Measurements from ENCODE around the gene STPG4. TPM values are rescaled to one million over a fixed set of nuclear protein-coding genes. Genes with fewer than 3 reads are reported as not detected.
A peak's percentile ranks its signal among the peaks of the same experiment; 100 is the strongest.

STPG4 gene
- total RNA-seq, 4 donors from 2014 or later = 0.30 to 2.6 (median 1.4) TPM; not detected in 1

DNA sequence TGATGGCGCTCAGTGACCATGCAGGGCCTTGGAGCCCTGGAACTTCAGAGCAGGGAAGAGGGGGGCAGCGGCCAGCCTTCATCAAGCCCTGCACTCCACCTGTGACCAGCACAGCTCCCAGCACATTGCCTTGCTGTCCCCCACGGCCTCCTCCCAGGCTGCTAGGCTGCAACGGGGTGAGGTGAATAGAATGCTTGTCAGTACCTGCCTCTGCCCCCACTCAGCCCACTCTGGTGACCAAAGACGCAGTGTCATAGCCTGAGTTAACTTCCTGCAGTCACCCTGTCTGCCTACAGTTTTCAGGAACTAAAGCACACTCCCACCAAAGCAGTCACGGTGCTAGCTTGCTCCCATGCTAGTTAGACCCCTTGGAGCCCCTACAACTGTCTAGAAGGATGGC is 72.1 kb downstream of the STPG4 start:
- WGBS, 2 donors = 82 to 95% methylated on average over 6 of the region's 6 CpGs

DNA sequence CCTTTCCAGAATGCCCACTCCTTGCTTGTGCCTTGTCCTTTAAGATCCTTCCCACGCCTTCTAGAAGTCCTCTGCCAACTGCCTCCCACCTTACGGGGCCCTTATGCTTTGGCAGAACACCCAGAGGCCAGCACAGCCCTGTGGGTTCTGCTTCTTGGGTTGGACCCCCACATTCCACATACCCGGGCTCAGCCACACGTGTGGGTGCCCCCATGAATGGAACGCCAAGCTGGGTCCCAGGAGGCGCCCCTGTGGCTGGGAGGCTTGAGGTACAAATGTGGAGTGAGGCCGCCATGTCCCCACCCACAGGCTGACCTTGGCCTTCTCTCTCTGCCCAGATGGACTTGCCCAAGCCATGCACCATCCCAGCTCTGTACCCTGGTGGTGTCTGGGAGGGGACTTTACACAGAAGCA is 74.2 kb downstream of the STPG4 start:
- Histone ChIP-seq H3K9me3 (no peaks in the 10 kb centered on the region), H3K4me3 (no peak overlapping the region), H3K27ac (peak overlapping the region in 3 of 4 donors; percentile 74 to 96 (median 89)), H3K36me3 (no peaks in the 10 kb centered on the region), H3K4me1 (peaks cover 3 to 86% (median 67%) of the 10 kb centered on the region in 4 donors), H3K27me3 (no peaks in the 10 kb centered on the region)
- 62% methylated on average over 7 of the region's 7 CpGs for WGBS, 2 donors
- TF ChIP-seq POLR2A (IDR thresholded peaks at IDR 0.05) = no peak
- TF ChIP-seq, protein P1, sequence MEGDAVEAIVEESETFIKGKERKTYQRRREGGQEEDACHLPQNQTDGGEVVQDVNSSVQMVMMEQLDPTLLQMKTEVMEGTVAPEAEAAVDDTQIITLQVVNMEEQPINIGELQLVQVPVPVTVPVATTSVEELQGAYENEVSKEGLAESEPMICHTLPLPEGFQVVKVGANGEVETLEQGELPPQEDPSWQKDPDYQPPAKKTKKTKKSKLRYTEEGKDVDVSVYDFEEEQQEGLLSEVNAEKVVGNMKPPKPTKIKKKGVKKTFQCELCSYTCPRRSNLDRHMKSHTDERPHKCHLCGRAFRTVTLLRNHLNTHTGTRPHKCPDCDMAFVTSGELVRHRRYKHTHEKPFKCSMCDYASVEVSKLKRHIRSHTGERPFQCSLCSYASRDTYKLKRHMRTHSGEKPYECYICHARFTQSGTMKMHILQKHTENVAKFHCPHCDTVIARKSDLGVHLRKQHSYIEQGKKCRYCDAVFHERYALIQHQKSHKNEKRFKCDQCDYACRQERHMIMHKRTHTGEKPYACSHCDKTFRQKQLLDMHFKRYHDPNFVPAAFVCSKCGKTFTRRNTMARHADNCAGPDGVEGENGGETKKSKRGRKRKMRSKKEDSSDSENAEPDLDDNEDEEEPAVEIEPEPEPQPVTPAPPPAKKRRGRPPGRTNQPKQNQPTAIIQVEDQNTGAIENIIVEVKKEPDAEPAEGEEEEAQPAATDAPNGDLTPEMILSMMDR (IDR thresholded peaks at IDR 0.05) = no peak
- peak in 1 of 2 donors; percentile 64 for TF ChIP-seq EP300 (IDR thresholded peaks at IDR 0.05)
- DNase-seq (ENCODE audit: low spot score in 2 of 2) = no peak

More for the DNA sequence above, 72.1 kb downstream of the STPG4 start:
- Histone ChIP-seq H3K4me1 (peaks cover 4 to 85% (median 62%) of the 10 kb centered on the region in 4 donors), H3K27me3 (no peaks in the 10 kb centered on the region), H3K27ac (peak overlapping the region in 2 of 4 donors; percentile 76 to 83), H3K36me3 (no peaks in the 10 kb centered on the region), H3K4me3 (no peak overlapping the region), H3K9me3 (no peaks in the 10 kb centered on the region)
- TF ChIP-seq, protein P1 (IDR thresholded peaks at IDR 0.05) = no peak
- TF ChIP-seq POLR2A (IDR thresholded peaks at IDR 0.05) (no peak), EP300 (IDR thresholded peaks at IDR 0.05) (no peak)
- DNase-seq (ENCODE audit: low spot score in 2 of 2) = no peak

DNA sequence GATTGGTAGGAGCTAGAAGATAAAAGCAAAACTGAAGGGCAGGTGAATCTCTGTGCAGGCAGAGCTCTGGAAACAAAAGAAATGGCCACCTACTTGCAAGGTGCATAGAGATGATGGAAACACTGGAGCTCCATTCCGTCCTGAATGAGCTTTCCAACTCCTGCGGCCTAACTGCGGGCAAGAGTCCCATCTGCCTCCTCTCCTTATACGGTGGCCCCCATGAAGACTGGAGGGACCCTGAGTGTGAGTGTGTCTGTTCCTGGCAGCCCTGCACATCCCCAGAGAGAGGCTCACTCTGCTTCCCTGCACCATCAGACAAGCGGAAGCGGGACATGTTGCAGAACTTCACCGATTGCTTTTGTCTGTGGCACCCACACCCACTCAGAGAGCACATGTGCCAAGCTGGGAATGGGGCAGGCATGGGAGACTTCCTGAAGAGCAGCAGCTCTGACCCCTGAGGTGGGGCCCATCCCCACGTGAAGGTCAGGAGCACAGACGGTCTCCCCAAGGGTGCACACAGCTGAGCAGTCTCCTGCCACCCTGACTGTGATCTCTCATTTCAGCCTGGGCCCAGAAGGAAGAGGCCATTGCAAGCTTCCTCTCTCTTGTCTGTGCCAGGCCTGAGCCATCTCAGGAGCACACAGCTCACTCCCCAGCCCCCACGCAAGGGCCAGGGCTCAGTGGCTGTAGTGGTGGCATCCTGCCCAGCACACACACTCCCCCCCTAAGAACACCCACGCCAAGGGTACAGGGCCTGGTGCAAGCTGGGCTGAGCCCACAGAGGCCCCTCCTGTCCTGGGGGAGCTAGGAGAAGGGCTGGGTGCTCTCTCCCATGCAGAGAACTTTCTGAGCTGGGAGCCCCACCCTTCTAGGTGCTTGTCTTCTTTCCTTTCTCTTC is 75.3 kb downstream of the STPG4 start:
- TF ChIP-seq EP300 (IDR thresholded peaks at IDR 0.05) (peak in 1 of 2 donors; percentile 69), POLR2A (IDR thresholded peaks at IDR 0.05) (no peak)
- no peak overlapping the region for H3K4me3 ChIP-seq
- peaks cover 8 to 86% (median 68%) of the 10 kb centered on the region in 4 donors for H3K4me1 ChIP-seq
- H3K36me3 ChIP-seq = no peaks in the 10 kb centered on the region
- H3K27me3 ChIP-seq = no peaks in the 10 kb centered on the region
- WGBS, 2 donors = 43 to 47% methylated on average over 9 to 11 of the region's 11 CpGs
- H3K9me3 ChIP-seq = no peaks in the 10 kb centered on the region
- peak overlapping the region; percentile 32 to 96 (median 82) for H3K27ac ChIP-seq
- DNase-seq (ENCODE audit: low spot score in 2 of 2) = no peak

DNA sequence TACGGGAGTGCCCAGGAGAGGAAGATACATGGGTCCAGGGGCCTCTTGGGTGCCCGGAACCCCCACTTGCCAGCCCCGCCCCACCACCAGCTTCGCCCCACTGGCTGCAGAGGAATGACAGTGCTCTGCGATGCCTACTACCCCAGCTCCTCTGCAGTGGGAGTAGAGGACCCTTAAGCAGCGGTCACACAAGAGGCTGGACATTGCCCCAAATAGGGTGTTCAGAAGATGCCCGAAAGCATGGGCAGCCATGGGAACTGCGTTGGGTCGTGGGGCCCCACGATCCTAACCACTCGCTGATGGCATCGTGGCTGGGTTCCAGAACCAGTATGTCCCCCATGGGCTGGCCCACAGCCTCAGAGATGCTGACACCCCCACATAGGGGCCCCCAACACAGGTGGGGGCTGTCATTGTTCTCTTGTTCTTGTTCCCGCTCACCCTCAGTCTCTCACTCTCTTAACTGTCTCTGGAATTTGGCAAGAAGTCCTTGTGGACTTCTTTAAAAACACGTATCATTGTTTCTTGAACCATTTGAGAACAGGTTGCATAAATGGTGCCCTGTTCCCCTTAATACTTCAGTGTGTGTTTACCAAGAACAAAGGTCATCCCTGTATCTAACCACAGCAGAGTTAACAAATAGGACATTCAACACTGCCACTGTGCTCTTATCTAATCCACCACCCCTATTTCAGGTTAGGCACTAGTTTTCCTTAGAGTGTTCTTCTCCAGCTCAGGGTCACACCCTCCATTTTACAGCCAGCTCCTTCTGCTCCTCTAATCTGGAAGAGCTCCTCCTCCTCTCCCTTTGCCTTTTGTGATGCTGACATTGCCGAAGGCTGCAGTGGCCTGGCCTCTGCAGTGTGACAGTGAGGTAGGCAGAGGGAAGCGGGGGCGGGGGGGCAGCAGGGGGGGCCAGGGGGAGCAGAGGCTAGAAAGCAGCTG is 76.3 kb downstream of the STPG4 start:
- Histone ChIP-seq H3K36me3 (peaks cover 0 to 7% (median 0%) of the 10 kb centered on the region in 3 donors), H3K4me1 (peaks cover 8 to 86% (median 68%) of the 10 kb centered on the region in 4 donors), H3K9me3 (no peaks in the 10 kb centered on the region), H3K4me3 (no peak overlapping the region), H3K27ac (peak overlapping the region; percentile 56 to 96 (median 82)), H3K27me3 (no peaks in the 10 kb centered on the region)
- WGBS, 2 donors = 68 to 75% methylated on average over 14 to 17 of the region's 17 CpGs
- peak in 1 of 2 donors; percentile 53 for TF ChIP-seq EP300 (IDR thresholded peaks at IDR 0.05)
- no peak for TF ChIP-seq POLR2A (IDR thresholded peaks at IDR 0.05)
- TF ChIP-seq, protein P1 (IDR thresholded peaks at IDR 0.05) = no peak
- DNase-seq (ENCODE audit: low spot score in 2 of 2) = no peak

DNA sequence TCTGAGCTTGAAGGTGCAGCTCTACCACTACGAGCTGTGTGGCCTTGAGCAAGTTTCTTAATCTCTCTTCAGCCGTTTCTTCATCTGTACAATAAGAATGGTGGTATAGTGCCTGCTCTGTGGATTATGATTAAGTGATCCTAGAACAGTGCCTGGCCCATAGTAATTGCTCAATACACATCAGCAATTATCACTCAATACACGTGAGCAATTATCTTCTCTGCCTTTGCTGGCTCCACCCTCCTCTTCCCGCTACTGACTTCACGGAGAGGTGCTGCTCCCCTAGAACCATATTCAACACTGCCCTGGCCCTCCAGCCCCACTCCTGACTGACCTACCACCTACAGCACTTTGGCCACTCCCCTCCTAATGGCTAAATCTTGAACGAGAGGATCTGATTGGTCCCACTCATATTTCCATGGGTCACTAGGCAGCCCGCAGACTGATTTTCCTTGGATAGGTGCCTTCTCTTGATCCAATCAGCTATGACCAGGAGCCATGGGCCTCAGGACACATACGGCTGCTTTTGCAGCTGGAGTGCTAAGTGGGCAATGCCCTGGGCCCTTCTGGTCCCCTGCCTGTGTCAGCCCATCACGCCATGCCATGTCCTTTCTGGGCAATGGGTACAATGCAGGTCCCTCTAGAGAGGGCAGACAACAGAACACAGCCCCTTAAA is 77.5 kb downstream of the STPG4 start:
- Histone ChIP-seq H3K9me3 (no peaks in the 10 kb centered on the region), H3K27me3 (no peaks in the 10 kb centered on the region), H3K27ac (peak overlapping the region; percentile 56 to 96 (median 82)), H3K4me3 (no peak overlapping the region), H3K4me1 (peaks cover 8 to 86% (median 73%) of the 10 kb centered on the region in 4 donors), H3K36me3 (peaks cover 0 to 7% (median 0%) of the 10 kb centered on the region in 3 donors)
- TF ChIP-seq, protein P1 (IDR thresholded peaks at IDR 0.05) = no peak
- no peak for TF ChIP-seq POLR2A (IDR thresholded peaks at IDR 0.05)
- no peak for TF ChIP-seq EP300 (IDR thresholded peaks at IDR 0.05)
- no peak for DNase-seq (ENCODE audit: low spot score in 2 of 2)
- WGBS, 2 donors = 83 to 87% methylated on average over 9 of the region's 9 CpGs

All from tibial nerve (tissue), 4 donors.